HepG2 (cell line): ENCODE data around the gene CPVL. TPM values are rescaled to one million over a fixed set of nuclear protein-coding genes. Genes with fewer than 3 reads are reported as not detected.

ENCODE experiments used
- BCL6 ChIP-seq: IDR thresholded peaks from 2 replicates; pipeline ENCODE4 v1.6.1; 2016; ENCODE audit warnings: missing genetic modification reagents, missing compliant biosample characterization
- E2F2 ChIP-seq: sonication (generic); formaldehyde crosslinking; IDR thresholded peaks from 2 replicates; pipeline ENCODE4 v1.4.0; 2020; ENCODE audit warnings: missing genetic modification reagents, borderline replicate concordance
- EZH2 ChIP-seq: conservative IDR thresholded peaks from 2 replicates; pipeline ENCODE4 v1.6.1; 2012; ENCODE audit warnings: mild to moderate bottlenecking, low read depth, low read length, moderate library complexity
- HDAC6 ChIP-seq: fragments of 200-600 bp; sonication (generic); IDR thresholded peaks from 2 replicates; pipeline ENCODE4 v1.7.0; 2017; ENCODE audit warnings: mild to moderate bottlenecking, antibody characterized with exemption, low read length, low read depth
- KAT2B ChIP-seq: fragments of 150-350 bp; IDR thresholded peaks from 2 replicates; pipeline ENCODE4 v1.6.1; 2014; ENCODE audit warnings: low read depth, low read length, borderline replicate concordance
- PPARG ChIP-seq: conservative IDR thresholded peaks from 2 replicates; pipeline ENCODE4 v1.6.1; 2016; ENCODE audit warnings: missing biosample characterization, missing genetic modification reagents
- SIN3A ChIP-seq: IDR thresholded peaks from 2 replicates; pipeline ENCODE4 v1.6.1; 2011; ENCODE audit warnings: low read depth, mild to moderate bottlenecking, control low read depth, low read length, borderline replicate concordance
- SOX5 ChIP-seq: IDR thresholded peaks from 2 replicates; pipeline ENCODE4 v1.6.1; 2016; ENCODE audit warnings: borderline replicate concordance
- ZBTB34 ChIP-seq: sonication (generic); formaldehyde crosslinking; IDR thresholded peaks from 2 replicates; pipeline ENCODE4 v1.8.0; 2022; ENCODE audit warnings: mild to moderate bottlenecking, missing genetic modification reagents
- ZBTB39 ChIP-seq: sonication (generic); formaldehyde crosslinking; IDR thresholded peaks from 2 replicates; pipeline ENCODE4 v1.5.0; 2020; ENCODE audit warnings: missing genetic modification reagents
- ZBTB7A ChIP-seq: sonication (generic); formaldehyde crosslinking; IDR thresholded peaks from 2 replicates; pipeline ENCODE4 v1.8.0; 2022; ENCODE audit warnings: mild to moderate bottlenecking, missing genetic modification reagents
- ZFP36L2 ChIP-seq: sonication (generic); formaldehyde crosslinking; IDR thresholded peaks from 2 replicates; pipeline ENCODE4 v1.4.0; 2020; ENCODE audit warnings: missing genetic modification reagents
- ZKSCAN8 ChIP-seq: IDR thresholded peaks from 2 replicates; pipeline ENCODE4 v1.6.1; 2016; ENCODE audit warnings: borderline replicate concordance, missing genetic modification reagents, missing compliant biosample characterization
- ZNF296 ChIP-seq: sonication (generic); formaldehyde crosslinking; conservative IDR thresholded peaks from 2 replicates; pipeline ENCODE4 v1.5.0; 2020; ENCODE audit warnings: mild to moderate bottlenecking, missing genetic modification reagents
- ZNF430 ChIP-seq: sonication (generic); formaldehyde crosslinking; IDR thresholded peaks from 2 replicates; pipeline ENCODE4 v1.9.0; 2021; ENCODE audit warnings: mild to moderate bottlenecking, missing genetic modification reagents
- ZNF496 ChIP-seq: sonication (generic); formaldehyde crosslinking; IDR thresholded peaks from 2 replicates; pipeline ENCODE4 v1.8.1; 2023; ENCODE audit warnings: mild to moderate bottlenecking, moderate library complexity, missing genetic modification reagents; ENCODE audit not compliant: insufficient replicate concordance
- ZNF543 ChIP-seq: sonication (generic); formaldehyde crosslinking; IDR thresholded peaks from 2 replicates; pipeline ENCODE4 v1.4.0; 2020; ENCODE audit warnings: mild to moderate bottlenecking, missing genetic modification reagents
- ZNF777 ChIP-seq: sonication (generic); formaldehyde crosslinking; IDR thresholded peaks from 2 replicates; pipeline ENCODE4 v1.4.0; 2020; ENCODE audit warnings: missing genetic modification reagents
- polyA plus RNA-seq, 8 experiments: library from polyadenylated mRNA; depleted of rRNA in 3 of 8; stranded (reverse) in 7 of 8; unstranded in 1 of 8; fragments of >200 nt; fragmentation: Illumina TruSeq in 4 of 8; extraction: Trizol in 4 of 8; gene quantifications; 2 replicates each; pipeline versions ENCODE4 v1.2.1 to v1.2.3, GENCODE V29; 2011 to 2016; ENCODE audit warnings: low read depth in 4 of 8, missing spikeins in 1 of 8, mixed read lengths in 1 of 8; ENCODE audit not compliant: insufficient read depth in 1 of 8
- total RNA-seq, 5 experiments: library from RNA; depleted of rRNA; stranded (reverse); fragments of >200 nt; fragmentation: Illumina TruSeq; extraction: Trizol; gene quantifications; 2 replicates each; pipeline ENCODE4 v1.2.3, GENCODE V29; 2016; ENCODE audit warnings: low read depth in 1 of 5
- TF ChIP-seq, protein P1 (sequence below): sonication (generic); formaldehyde crosslinking; conservative IDR thresholded peaks from 2 replicates; pipeline ENCODE4 v1.8.0; 2022; ENCODE audit warnings: missing genetic modification reagents
- TF ChIP-seq, protein P2 (sequence below): sonication (generic); formaldehyde crosslinking; IDR thresholded peaks from 2 replicates; pipeline ENCODE4 v1.4.0; 2020; ENCODE audit warnings: missing genetic modification reagents

The CPVL gene
- total and polyA plus RNA-seq, 2 of the 13 experiments (the other 11 are each of a cell fraction or from before 2014, with no cell fraction given), result 59.2 to 294 TPM

DNA sequence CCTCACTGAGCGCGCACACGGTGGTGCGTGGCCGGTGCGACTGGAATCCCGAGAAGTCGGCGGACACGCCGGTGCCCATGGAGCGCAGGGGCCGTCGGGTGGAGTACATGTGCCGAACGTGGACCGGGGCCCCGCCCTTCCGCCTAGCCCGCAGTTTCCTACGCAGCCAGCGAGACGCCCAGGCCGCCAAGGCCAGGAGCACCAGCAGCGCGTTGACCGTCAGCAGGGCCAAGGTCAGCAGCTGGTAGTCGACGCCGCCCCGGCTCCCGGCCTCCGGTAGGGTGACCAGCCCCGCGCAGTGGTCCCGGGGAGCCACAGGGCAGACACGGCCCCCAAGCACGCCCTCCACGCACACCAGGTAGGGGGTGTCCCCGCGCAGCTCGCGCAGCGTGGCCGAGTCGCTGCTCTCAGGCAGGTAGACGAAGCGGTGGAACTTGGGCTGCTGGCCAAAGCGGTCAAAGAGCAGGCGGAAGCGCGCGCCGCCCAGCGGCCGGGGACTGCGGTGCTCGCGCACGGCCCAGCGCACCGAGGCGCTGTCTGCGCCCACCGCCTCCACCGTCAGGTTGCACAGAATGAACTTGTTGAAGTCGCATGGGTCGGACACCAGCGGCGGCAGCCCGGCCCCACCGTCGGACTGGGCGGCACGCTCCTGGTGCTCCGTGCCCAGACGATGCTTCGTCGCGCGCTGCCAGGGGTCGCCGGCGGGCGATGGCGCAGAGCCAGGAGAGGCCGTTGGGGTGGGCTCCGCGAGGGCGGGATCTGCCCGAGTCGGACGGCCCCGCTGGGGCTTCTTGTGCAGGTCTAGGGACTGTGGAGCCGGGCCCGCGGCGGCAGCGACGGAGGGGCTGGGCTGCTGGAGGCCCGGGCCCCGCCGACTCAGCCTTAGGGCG, 190.4 kb downstream of the CPVL start (continued):
- TF ChIP-seq BCL6 (peak; percentile 80), ZNF430 (peak; percentile 93), ZBTB7A (CRISPR knock-in tag) (peak; percentile 98), HDAC6 (no peak), ZNF777 (CRISPR knock-in tag) (peak; percentile 97), ZBTB39 (CRISPR knock-in tag) (peak; percentile 77; the same call in 1 of the 2 replicates), ZNF496 (no peak), PPARG (peak; percentile 100), ZNF296 (CRISPR knock-in tag) (peak; percentile 49; the same call in 1 of the 2 replicates), ZBTB34 (CRISPR knock-in tag) (0 out of 2 replicates have a peak, but pooled peaks have one; percentile 60), ZNF543 (CRISPR knock-in tag) (peak; percentile 89; the same call in 1 of the 2 replicates), KAT2B (no peak), ZFP36L2 (CRISPR knock-in tag) (0 out of 2 replicates have a peak, but pooled peaks have one; percentile 15), SOX5 (CRISPR knock-in tag) (peak; percentile 53; the same call in 1 of the 2 replicates), ZKSCAN8 (CRISPR knock-in tag) (peak; percentile 74; the same call in 1 of the 2 replicates), SIN3A (no peak), EZH2 (no peak), E2F2 (CRISPR knock-in tag) (no peak)
- TF ChIP-seq, protein P1, sequence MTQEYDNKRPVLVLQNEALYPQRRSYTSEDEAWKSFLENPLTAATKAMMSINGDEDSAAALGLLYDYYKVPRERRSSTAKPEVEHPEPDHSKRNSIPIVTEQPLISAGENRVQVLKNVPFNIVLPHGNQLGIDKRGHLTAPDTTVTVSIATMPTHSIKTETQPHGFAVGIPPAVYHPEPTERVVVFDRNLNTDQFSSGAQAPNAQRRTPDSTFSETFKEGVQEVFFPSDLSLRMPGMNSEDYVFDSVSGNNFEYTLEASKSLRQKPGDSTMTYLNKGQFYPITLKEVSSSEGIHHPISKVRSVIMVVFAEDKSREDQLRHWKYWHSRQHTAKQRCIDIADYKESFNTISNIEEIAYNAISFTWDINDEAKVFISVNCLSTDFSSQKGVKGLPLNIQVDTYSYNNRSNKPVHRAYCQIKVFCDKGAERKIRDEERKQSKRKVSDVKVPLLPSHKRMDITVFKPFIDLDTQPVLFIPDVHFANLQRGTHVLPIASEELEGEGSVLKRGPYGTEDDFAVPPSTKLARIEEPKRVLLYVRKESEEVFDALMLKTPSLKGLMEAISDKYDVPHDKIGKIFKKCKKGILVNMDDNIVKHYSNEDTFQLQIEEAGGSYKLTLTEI (CRISPR knock-in tag), result no peak
- TF ChIP-seq, protein P2, sequence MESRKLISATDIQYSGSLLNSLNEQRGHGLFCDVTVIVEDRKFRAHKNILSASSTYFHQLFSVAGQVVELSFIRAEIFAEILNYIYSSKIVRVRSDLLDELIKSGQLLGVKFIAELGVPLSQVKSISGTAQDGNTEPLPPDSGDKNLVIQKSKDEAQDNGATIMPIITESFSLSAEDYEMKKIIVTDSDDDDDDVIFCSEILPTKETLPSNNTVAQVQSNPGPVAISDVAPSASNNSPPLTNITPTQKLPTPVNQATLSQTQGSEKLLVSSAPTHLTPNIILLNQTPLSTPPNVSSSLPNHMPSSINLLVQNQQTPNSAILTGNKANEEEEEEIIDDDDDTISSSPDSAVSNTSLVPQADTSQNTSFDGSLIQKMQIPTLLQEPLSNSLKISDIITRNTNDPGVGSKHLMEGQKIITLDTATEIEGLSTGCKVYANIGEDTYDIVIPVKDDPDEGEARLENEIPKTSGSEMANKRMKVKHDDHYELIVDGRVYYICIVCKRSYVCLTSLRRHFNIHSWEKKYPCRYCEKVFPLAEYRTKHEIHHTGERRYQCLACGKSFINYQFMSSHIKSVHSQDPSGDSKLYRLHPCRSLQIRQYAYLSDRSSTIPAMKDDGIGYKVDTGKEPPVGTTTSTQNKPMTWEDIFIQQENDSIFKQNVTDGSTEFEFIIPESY (CRISPR knock-in tag), result peak; percentile 53
